Keratinocyte (primary cell): ENCODE data around the gene SKI. TPM values are rescaled to one million over a fixed set of nuclear protein-coding genes. Genes with fewer than 3 reads are reported as not detected.

Experiments used
- DNase-seq: peaks from one replicate; pipeline ENCODE4 v3.0.0-alpha.2; 2011; ENCODE audit warnings: low read depth, missing footprints, low spot score
- FAIRE-seq: peaks from 2 replicates; lab custom pipeline; 2011; peaks lifted over from hg19 to GRCh38; lab: Jason Lieb, UNC
- H2AFZ ChIP-seq: 2 replicates; pipeline ENCODE4 v1.6.0; 2012; ENCODE audit warnings: low read length, control low read depth, inconsistent platforms; ENCODE audit not compliant: control insufficient read depth
- H3K27ac ChIP-seq: 2 replicates; pipeline ENCODE4 v1.5.1; 2011; ENCODE audit warnings: low read length; ENCODE audit not compliant: control insufficient read depth, insufficient read depth
- H3K27me3 ChIP-seq: 3 replicates; pipeline ENCODE4 v1.6.0; 2011; ENCODE audit warnings: low read length; ENCODE audit not compliant: control insufficient read depth, insufficient read depth; ENCODE audit errors: extremely low read depth
- H3K36me3 ChIP-seq, 2 experiments: 2 replicates in 1 of 2; 3 replicates in 1 of 2; pipeline ENCODE4 v1.5.1; 2011; ENCODE audit warnings: low read length in 2 of 2, mild to moderate bottlenecking in 1 of 2; ENCODE audit not compliant: control insufficient read depth in 2 of 2, insufficient read depth in 2 of 2; ENCODE audit errors: extremely low read depth in 1 of 2
- H3K4me1 ChIP-seq: 3 replicates; pipeline ENCODE4 v1.5.1; 2011; ENCODE audit warnings: low read length; ENCODE audit not compliant: control insufficient read depth, insufficient read depth; ENCODE audit errors: extremely low read depth
- H3K4me2 ChIP-seq: 3 replicates; pipeline ENCODE4 v1.6.0; 2011; ENCODE audit warnings: low read depth, low read length; ENCODE audit not compliant: control insufficient read depth, insufficient read depth; ENCODE audit errors: extremely low read depth
- H3K4me3 ChIP-seq, 3 experiments: fragments of 200-600 bp in 1 of 3; sonication (generic) in 1 of 3; 2 replicates in 2 of 3; 3 replicates in 1 of 3; pipeline ENCODE4 v1.5.1; 2011 to 2016; ENCODE audit warnings: low read length in 3 of 3, mild to moderate bottlenecking in 3 of 3, control low read depth in 2 of 3, inconsistent platforms in 1 of 3, low read depth in 1 of 3, mixed read lengths in 1 of 3, mixed run types in 1 of 3, moderate library complexity in 1 of 3; ENCODE audit not compliant: control insufficient read depth in 2 of 3, insufficient read depth in 2 of 3; ENCODE audit errors: extremely low read depth in 1 of 3
- H3K79me2 ChIP-seq: 2 replicates; pipeline ENCODE4 v1.6.0; 2012; ENCODE audit warnings: low read length; ENCODE audit not compliant: control insufficient read depth, insufficient read depth
- H3K9ac ChIP-seq: 3 replicates; pipeline ENCODE4 v1.6.0; 2011; ENCODE audit warnings: low read length; ENCODE audit not compliant: control insufficient read depth, insufficient read depth; ENCODE audit errors: extremely low read depth
- H3K9me1 ChIP-seq: 3 replicates; pipeline ENCODE4 v1.6.0; 2011; ENCODE audit warnings: low read length; ENCODE audit not compliant: control insufficient read depth, insufficient read depth; ENCODE audit errors: extremely low read depth
- H3K9me3 ChIP-seq: 2 replicates; pipeline ENCODE4 v1.5.1; 2012; ENCODE audit warnings: low read depth, low read length; ENCODE audit not compliant: control insufficient read depth
- H4K20me1 ChIP-seq: 3 replicates; pipeline ENCODE4 v1.6.0; 2011; ENCODE audit warnings: low read length; ENCODE audit not compliant: control insufficient read depth, insufficient read depth; ENCODE audit errors: extremely low read depth
- CTCF ChIP-seq, 3 experiments: IDR thresholded peaks in 1 of 3; conservative IDR thresholded peaks in 1 of 3; optimal IDR thresholded peaks in 1 of 3; 2 replicates in 2 of 3; 3 replicates in 1 of 3; pipeline versions ENCODE3 to v1.5.1; 2011; ENCODE audit warnings: low read length in 3 of 3, mild to moderate bottlenecking in 3 of 3, moderate library complexity in 2 of 3, control low read depth in 1 of 3, inconsistent platforms in 1 of 3; ENCODE audit not compliant: insufficient read depth in 2 of 3; ENCODE audit errors: extremely low read depth in 1 of 3
- EZH2 ChIP-seq: IDR thresholded peaks from one replicate; pipeline ENCODE4 v1.6.1; 2012; ENCODE audit warnings: inconsistent platforms, mild to moderate bottlenecking, low read length, moderate library complexity
- dilution Hi-C: fragments of 300-500 bp; cut with MboI; formaldehyde crosslinking; loops from one replicate; pipeline ENCODE4 v1.7.0; 2020; ENCODE audit warnings: low sequenced_read_pairs; ENCODE audit not compliant: extremely low pct_ligation_motif_present
- polyA plus RNA-seq, 5 experiments: library from polyadenylated mRNA; depleted of rRNA in 3 of 5; stranded (reverse) in 3 of 5; stranded (forward) in 1 of 5; unstranded in 1 of 5; fragments of >200 nt; gene quantifications; 1 replicate in 1 of 5; 2 replicates in 3 of 5; 3 replicates in 1 of 5; pipeline versions ENCODE4 v1.2.1 to v1.2.3, GENCODE V29; 2011 to 2012; ENCODE audit warnings: missing spikeins in 2 of 5, low read depth in 1 of 5, low replicate concordance in 1 of 5

SKI gene
- polyA plus RNA-seq, 1 donor (not counting 4 experiments of a cell fraction or from before 2014, with no cell fraction given) = 4.8 TPM

GRCh38 chr1:2267862-2268261 is 39.7 kb downstream of the SKI start:
- Histone ChIP-seq H3K9me1 (peaks cover 4% of the 10 kb centered on the region), H3K4me3 (no peak overlapping the region), H3K27ac (no peak overlapping the region), H3K79me2 (peaks cover 95% of the 10 kb centered on the region), H3K4me2 (no peak overlapping the region), H4K20me1 (peaks cover 39% of the 10 kb centered on the region), H2AFZ (no peak overlapping the region), H3K36me3 (peaks cover 0 to 2% of the 10 kb centered on the region in 2 experiments), H3K9ac (no peak overlapping the region), H3K9me3 (no peaks in the 10 kb centered on the region), H3K27me3 (no peaks in the 10 kb centered on the region), H3K4me1 (no peaks in the 10 kb centered on the region)
- TF ChIP-seq CTCF (optimal IDR thresholded peaks at IDR 0.05 in 1 of 3, IDR thresholded peaks at IDR 0.05 in 1 of 3, conservative IDR thresholded peaks at IDR 0.05 in 1 of 3; ENCODE audit: extremely low read depth in 1 of 3, insufficient read depth in 2 of 3, low read length in 3 of 3) (no peak), EZH2 (no peak)
- DNase-seq (no peak), FAIRE-seq (no peak)
- dilution Hi-C loops = no loop called here

GRCh38 chr1:2268285-2269056 is 40.4 kb downstream of the SKI start:
- no peak overlapping the region for H3K27ac ChIP-seq
- no peak overlapping the region for H3K4me2 ChIP-seq
- H3K9ac ChIP-seq = no peak overlapping the region
- H3K9me1 ChIP-seq = peaks cover 4% of the 10 kb centered on the region
- peaks cover 45% of the 10 kb centered on the region for H4K20me1 ChIP-seq
- DNase-seq (no peak), FAIRE-seq (no peak)
- no peaks in the 10 kb centered on the region for H3K27me3 ChIP-seq
- no peaks in the 10 kb centered on the region for H3K9me3 ChIP-seq
- peaks cover 95% of the 10 kb centered on the region for H3K79me2 ChIP-seq
- peaks cover 0 to 2% of the 10 kb centered on the region in 2 experiments for H3K36me3 ChIP-seq
- no peak overlapping the region for H2AFZ ChIP-seq
- H3K4me3 ChIP-seq = no peak overlapping the region
- TF ChIP-seq CTCF (optimal IDR thresholded peaks at IDR 0.05 in 1 of 3, IDR thresholded peaks at IDR 0.05 in 1 of 3, conservative IDR thresholded peaks at IDR 0.05 in 1 of 3; ENCODE audit: extremely low read depth in 1 of 3, insufficient read depth in 2 of 3, low read length in 3 of 3) (no peak), EZH2 (no peak)
- dilution Hi-C loops = no loop called here
- H3K4me1 ChIP-seq = no peaks in the 10 kb centered on the region
